MM.1S (cell line): ENCODE data around the gene EMC7.

ENCODE experiments used
- DNase-seq: peaks from one replicate; pipeline ENCODE4 v3.0.0-alpha.2; 2015
- H2AFZ ChIP-seq: fragments of 300-600 bp; sonication (generic); 2 replicates; pipeline ENCODE4 v1.6.0; 2016; ENCODE audit warnings: antibody characterized with exemption, low read length
- H3F3A ChIP-seq: fragments of 300-600 bp; sonication (generic); 2 replicates; pipeline ENCODE4 v1.6.1; 2016; ENCODE audit warnings: mild to moderate bottlenecking, antibody characterized with exemption, low read length, moderate library complexity, mixed read lengths; ENCODE audit not compliant: insufficient read depth
- H3K27ac ChIP-seq: fragments of 300-600 bp; sonication (generic); 2 replicates; pipeline ENCODE4 v1.5.1; 2016; ENCODE audit warnings: mild to moderate bottlenecking, low read length
- H3K27me3 ChIP-seq: fragments of 300-600 bp; sonication (generic); replicated peaks from 2 replicates; pipeline ENCODE4 v1.6.0; 2016; ENCODE audit warnings: low read length; ENCODE audit not compliant: insufficient read depth
- H3K36me3 ChIP-seq: fragments of 300-600 bp; sonication (generic); replicated peaks from 2 replicates; pipeline ENCODE4 v1.6.1; 2016; ENCODE audit warnings: mild to moderate bottlenecking, low read length, mixed read lengths; ENCODE audit not compliant: insufficient read depth
- H3K4me1 ChIP-seq: fragments of 300-600 bp; sonication (generic); 2 replicates; pipeline ENCODE4 v1.6.1; 2016; ENCODE audit warnings: low read length, mixed read lengths
- H3K4me2 ChIP-seq: fragments of 300-600 bp; sonication (generic); 2 replicates; pipeline ENCODE4 v1.6.0; 2016; ENCODE audit warnings: low read depth, low read length
- H3K4me3 ChIP-seq: fragments of 300-600 bp; sonication (generic); 2 replicates; pipeline ENCODE4 v1.5.1; 2016; ENCODE audit warnings: low read length, mixed read lengths
- H3K79me2 ChIP-seq: fragments of 300-600 bp; sonication (generic); 2 replicates; pipeline ENCODE4 v1.6.1; 2016; ENCODE audit warnings: mixed run types, low read length, mixed read lengths
- H3K9ac ChIP-seq: fragments of 300-600 bp; sonication (generic); 2 replicates; pipeline ENCODE4 v1.6.1; 2016; ENCODE audit warnings: low read length, mixed read lengths
- H3K9me2 ChIP-seq: fragments of 300-600 bp; sonication (generic); replicated peaks from 2 replicates; pipeline ENCODE4 v1.6.1; 2016; ENCODE audit warnings: mild to moderate bottlenecking, low read length, mixed read lengths; ENCODE audit not compliant: insufficient read depth
- H3K9me3 ChIP-seq: fragments of 300-600 bp; sonication (generic); replicated peaks from 2 replicates; pipeline ENCODE4 v1.6.1; 2016; ENCODE audit warnings: mild to moderate bottlenecking, low read length, mixed read lengths; ENCODE audit not compliant: insufficient read depth
- H4K20me1 ChIP-seq: fragments of 300-600 bp; sonication (generic); 2 replicates; pipeline ENCODE4 v1.6.1; 2016; ENCODE audit warnings: mild to moderate bottlenecking, low read length, moderate library complexity, mixed read lengths; ENCODE audit not compliant: insufficient read depth
- CTCF ChIP-seq: fragments of 300-600 bp; sonication (generic); IDR thresholded peaks from 2 replicates; pipeline ENCODE4 v1.5.1; 2016; ENCODE audit warnings: antibody characterized with exemption, low read length, mixed read lengths
- EZH2 ChIP-seq: fragments of 300-600 bp; sonication (generic); optimal IDR thresholded peaks from 2 replicates; pipeline ENCODE3; 2017; ENCODE audit warnings: low read depth, mild to moderate bottlenecking, antibody characterized with exemption, low read length, mixed read lengths
- EZH2phosphoT487 ChIP-seq: fragments of 300-600 bp; sonication (generic); IDR thresholded peaks from 2 replicates; pipeline ENCODE4 v1.6.1; 2018; ENCODE audit warnings: antibody characterized with exemption, low read length

Gene EMC7

GRCh38 chr15:34132881-34133280, 31.2 kb upstream of the EMC7 start:
- no peaks in the 10 kb centered on the region for H3K9me2 ChIP-seq
- no peaks in the 10 kb centered on the region for H4K20me1 ChIP-seq
- H3K27ac ChIP-seq: no peak overlapping the region
- no peak overlapping the region for H3K9ac ChIP-seq
- DNase-seq: no peak
- no peaks in the 10 kb centered on the region for H3F3A ChIP-seq
- no peaks in the 10 kb centered on the region for H3K27me3 ChIP-seq
- H3K36me3 ChIP-seq: no peaks in the 10 kb centered on the region
- no peak overlapping the region for H3K4me2 ChIP-seq
- H2AFZ ChIP-seq: no peak overlapping the region
- no peak overlapping the region for H3K4me3 ChIP-seq
- no peaks in the 10 kb centered on the region for H3K79me2 ChIP-seq
- no peaks in the 10 kb centered on the region for H3K4me1 ChIP-seq
- H3K9me3 ChIP-seq: no peaks in the 10 kb centered on the region
- TF ChIP-seq CTCF: no peak
- TF ChIP-seq EZH2: no peak
- no peak for TF ChIP-seq EZH2phosphoT487

GRCh38 chr15:34128898-34129297, 27.2 kb upstream of the EMC7 start:
- no peaks in the 10 kb centered on the region for H3K4me1 ChIP-seq
- no peak overlapping the region for H2AFZ ChIP-seq
- H3F3A ChIP-seq: no peaks in the 10 kb centered on the region
- H3K27ac ChIP-seq: no peak overlapping the region
- H3K4me3 ChIP-seq: no peak overlapping the region
- H3K9me3 ChIP-seq: no peaks in the 10 kb centered on the region
- H3K79me2 ChIP-seq: no peaks in the 10 kb centered on the region
- H4K20me1 ChIP-seq: no peaks in the 10 kb centered on the region
- H3K36me3 ChIP-seq: no peaks in the 10 kb centered on the region
- H3K27me3 ChIP-seq: no peaks in the 10 kb centered on the region
- no peak overlapping the region for H3K9ac ChIP-seq
- DNase-seq: no peak
- TF ChIP-seq EZH2phosphoT487: no peak
- TF ChIP-seq CTCF: no peak
- TF ChIP-seq EZH2: no peak
- no peaks in the 10 kb centered on the region for H3K9me2 ChIP-seq
- no peak overlapping the region for H3K4me2 ChIP-seq

- Histone ChIP-seq H3K27ac (no peak overlapping the region), H3F3A (no peaks in the 10 kb centered on the region), H3K79me2 (no peaks in the 10 kb centered on the region), H3K36me3 (no peaks in the 10 kb centered on the region), H3K9me3 (no peaks in the 10 kb centered on the region), H4K20me1 (no peaks in the 10 kb centered on the region), H3K4me3 (no peak overlapping the region), H2AFZ (no peak overlapping the region), H3K9me2 (no peaks in the 10 kb centered on the region), H3K27me3 (no peaks in the 10 kb centered on the region), H3K9ac (no peak overlapping the region), H3K4me2 (no peak overlapping the region), H3K4me1 (no peaks in the 10 kb centered on the region)
- no peak for TF ChIP-seq EZH2
- no peak for TF ChIP-seq CTCF
- TF ChIP-seq EZH2phosphoT487: no peak
- no peak for DNase-seq
Measured at GRCh38 chr15:34126522-34126921, 24.9 kb upstream of the EMC7 start.
